Stimulated activated CD4-positive, alpha-beta T cell treated with anti-CD3 and anti-CD28 coated beads, TNF-alpha, amount 100 ng/mL, for 4 hours (primary cell): ENCODE data around the gene NCAM2.

Source experiments
- DNase-seq, 3 experiments: peaks; one replicate each; pipeline ENCODE4 v3.0.0-alpha.2; 2020; ENCODE audit warnings: low read depth in 3 of 3

The NCAM2 gene

GRCh38 chr21:21028275-21028820 is 30.1 kb downstream of the NCAM2 start:
- no peak for DNase-seq

DNA sequence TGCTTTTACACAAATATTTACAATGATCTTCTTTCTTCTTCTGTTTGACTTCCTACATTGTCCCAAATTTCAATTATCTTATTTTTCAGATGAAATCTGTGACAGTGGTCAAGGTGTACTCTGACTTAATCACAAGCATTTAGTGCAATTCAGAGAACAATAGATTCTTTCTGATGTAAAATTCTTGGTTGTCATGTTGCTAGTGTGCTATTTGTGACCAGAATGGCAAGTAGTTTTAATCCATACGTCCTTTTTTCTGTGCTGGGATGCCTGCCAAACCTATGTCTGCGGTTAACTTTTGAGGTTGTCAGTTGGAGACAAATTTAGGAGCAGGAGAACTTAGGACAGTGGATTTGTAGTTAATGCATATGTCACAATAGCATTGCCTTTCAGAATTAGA is 31.0 kb downstream of the NCAM2 start:
- no peak for DNase-seq

GRCh38 chr21:21030311-21030710 is 32.1 kb downstream of the NCAM2 start:
- no peak for DNase-seq

DNA sequence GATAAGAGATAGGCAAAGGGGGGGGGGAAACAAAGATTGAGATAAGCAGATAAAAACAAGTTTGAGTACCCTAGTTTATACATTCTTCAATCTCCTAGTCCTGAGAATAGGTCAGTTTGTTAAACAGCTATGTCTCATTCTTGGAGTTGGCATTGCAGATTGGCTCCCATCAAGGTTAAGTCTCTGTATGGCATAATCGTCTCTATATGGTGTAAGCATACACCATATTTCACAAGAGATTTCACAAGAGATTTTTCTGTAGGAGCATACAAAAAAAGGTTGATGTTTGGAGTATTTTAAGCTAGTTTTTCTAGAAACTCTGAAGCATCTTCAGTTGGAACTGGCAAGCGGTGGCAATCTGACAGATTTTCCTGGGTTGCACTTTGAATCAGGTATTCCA is 35.8 kb downstream of the NCAM2 start:
- no peak for DNase-seq

GRCh38 chr21:21039624-21040170 is 41.5 kb downstream of the NCAM2 start:
- DNase-seq = no peak

- no peak for DNase-seq
These were observed 47.3 kb downstream of the NCAM2 start for GRCh38 chr21:21045518-21045917.

DNA sequence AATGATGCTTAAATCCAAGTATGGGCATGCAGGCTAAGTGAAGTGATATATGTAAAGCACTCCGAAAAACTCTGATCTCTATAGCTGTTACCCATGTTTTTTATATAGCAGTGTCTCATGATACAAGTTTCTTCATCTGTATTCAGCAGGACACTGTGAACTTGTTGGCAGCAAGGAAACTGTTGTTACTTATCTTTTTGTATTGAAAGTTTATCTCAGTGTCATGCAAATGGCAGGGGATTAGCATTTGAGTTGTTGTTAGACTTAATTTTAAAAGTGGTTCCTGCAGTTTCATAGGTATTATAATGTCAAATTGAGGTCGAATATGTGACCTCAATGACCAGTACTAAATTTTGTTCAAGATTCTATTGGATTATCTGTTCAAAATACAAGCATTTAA is 47.9 kb downstream of the NCAM2 start:
- DNase-seq = no peak

DNA sequence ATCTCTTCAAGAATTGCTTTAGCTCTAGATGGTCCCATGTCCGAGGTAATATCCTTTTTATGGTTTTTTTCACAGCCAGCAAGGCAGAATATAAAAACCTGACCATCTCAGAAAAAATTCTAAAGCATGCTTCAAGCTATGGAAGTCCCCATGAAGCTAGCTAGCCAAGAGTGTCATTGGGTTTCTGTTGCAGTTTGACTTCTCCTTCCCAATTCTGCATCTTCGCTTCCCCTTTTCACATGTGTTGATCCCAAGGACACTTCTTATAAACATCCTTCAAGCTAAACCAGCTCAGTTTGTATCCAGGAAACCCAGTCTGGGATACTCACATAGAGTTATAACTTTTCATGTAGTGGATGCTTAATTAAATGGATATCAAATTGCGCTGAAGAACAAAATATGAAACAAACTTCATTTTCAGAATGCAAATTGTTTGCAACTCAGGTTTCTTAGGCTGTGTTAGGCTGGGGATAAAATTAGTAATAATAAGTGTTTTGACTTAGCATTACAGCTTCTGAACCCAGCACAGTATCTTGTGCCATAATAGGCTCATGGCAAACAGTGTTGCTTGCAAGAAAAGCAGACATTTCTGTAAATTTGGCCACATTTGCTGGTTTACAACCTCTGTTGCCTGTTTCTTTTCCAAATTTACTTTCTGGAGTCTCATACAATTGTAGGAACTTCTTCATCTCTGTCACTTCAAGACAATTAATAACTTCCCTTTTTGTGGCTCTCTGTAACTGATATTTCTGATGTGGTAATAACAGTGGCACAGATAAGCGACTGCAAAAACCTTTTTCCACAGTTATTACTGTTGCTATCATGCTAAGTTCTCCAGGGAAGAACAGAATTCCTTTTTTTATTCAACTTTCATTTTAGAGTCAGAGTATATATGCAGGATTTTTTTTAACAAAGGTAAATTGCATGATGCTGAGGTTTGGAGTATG is 53.2 kb downstream of the NCAM2 start:
- no peak for DNase-seq

DNA sequence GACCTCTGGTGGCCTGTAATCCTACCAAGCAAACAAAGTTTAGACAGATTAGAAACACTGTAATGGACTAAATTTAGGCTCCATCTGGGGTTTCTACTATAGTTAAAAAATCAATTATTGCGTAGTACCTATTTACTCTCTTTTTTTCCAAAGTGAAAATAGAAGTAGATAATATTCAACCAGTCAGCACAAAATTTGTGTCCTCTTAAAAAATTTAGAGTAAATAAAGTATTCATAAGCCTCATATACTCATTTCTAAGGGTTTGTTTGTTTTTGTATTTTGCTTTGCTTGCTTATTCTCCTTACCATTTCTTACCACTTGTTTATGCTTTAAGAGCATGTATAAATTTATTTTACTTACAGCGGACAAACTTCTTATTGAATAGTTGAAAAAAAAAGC is 54.5 kb downstream of the NCAM2 start:
- DNase-seq = no peak

- no peak for DNase-seq
These were observed 59.3 kb downstream of the NCAM2 start for GRCh38 chr21:21057349-21058062.

- no peak for DNase-seq
These were observed 65.6 kb downstream of the NCAM2 start for GRCh38 chr21:21063828-21064227.

DNA sequence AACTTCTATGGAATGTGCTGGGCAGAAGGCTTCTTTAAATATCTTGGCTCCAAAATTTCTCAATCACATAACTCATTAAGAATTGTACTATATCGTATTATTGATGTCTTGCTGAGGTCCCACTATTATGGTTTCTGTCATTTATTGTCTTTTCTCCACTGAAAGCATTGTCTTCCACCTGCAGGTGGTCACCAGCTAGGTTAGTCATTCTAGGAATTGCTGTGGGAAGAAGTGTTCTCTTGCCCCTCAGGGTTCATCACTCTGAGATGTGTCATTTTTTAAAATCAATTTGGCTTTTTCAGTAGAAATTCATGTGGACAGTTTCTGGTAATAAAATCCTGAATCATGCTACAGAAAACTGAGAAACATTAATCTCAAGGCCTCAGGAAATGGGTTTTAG is 66.1 kb downstream of the NCAM2 start:
- no peak for DNase-seq

- no peak for DNase-seq
These were observed 69.2 kb downstream of the NCAM2 start for GRCh38 chr21:21067375-21067774.

DNA sequence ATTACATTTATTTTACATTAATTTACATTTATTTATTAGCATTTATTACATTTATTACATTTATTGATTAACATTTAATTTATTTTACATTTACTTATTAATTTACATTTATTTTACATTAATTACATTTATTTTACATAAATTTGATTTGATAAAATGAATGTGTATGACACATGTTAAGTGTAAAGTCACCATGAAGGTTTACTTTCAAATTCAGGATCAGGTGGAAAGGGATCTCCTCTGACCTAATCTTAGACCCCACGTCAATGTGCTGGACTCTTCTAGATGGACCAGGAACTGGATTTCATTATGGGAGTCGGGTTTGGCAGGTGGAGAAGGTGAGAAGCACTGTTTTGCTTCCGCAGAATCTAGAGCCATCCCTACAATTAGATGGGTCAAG is 76.1 kb downstream of the NCAM2 start:
- no peak for DNase-seq

DNA sequence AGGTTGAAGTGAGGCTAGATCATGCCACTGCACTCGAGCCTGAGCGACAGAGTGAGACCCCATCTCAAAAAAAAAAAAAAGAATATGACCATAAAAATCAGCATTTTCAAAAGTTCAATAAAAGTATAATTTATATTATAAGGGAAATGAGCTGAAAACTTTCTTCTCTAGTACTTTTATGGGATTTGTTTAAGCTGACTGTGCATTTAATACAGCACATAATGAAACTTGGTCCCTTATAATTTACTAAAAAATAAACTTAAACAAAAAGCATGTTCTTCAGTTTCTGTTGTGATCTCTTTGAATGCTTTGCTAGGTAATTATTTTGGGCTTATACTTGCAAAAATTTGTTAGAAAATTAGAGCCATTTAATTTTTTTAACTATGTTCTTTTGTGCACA is 77.8 kb downstream of the NCAM2 start:
- no peak for DNase-seq

DNA sequence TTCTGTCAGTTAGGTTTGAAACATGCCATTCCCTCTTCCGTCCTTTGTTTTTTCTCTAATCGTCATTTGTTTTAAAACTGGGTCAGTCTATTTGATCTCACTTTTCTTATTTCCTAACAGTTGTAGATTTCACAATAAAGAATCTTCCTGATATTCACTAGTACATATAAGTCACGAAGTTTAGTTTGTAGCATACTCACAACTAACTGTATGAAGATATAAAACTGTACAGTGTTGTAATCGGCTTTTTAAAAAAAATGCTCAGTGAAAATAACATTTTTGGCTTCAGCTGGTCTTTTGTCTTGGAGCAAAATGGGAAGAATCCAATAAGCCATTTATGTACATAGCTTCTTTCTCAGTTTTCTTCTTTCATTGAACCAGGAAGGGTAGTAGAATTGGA is 78.3 kb downstream of the NCAM2 start:
- DNase-seq = no peak

GRCh38 chr21:21079646-21080045 is 81.4 kb downstream of the NCAM2 start:
- no peak for DNase-seq

- no peak for DNase-seq
These were observed 86.0 kb downstream of the NCAM2 start for GRCh38 chr21:21084179-21084578.

DNA sequence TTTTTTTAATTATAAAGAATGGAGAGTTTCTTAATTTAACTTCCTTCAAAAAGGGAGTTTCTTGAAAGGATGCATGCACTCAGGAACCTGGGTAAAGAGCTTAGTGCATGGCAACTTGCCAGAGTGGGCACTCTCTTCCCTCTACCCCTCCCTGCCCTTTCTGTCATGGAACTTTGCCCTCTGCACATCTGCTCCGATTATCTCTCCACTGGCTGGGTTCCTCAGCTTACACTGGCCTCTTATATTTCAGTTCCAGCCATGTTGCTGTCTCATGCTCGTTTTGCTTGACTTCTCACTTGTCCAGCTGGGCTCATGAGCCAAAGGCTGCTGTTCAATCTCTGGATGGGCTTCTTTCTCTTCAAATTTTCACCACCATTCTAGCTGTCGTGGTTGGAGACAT is 87.0 kb downstream of the NCAM2 start:
- no peak for DNase-seq

GRCh38 chr21:21096956-21097355 is 98.7 kb downstream of the NCAM2 start:
- DNase-seq = no peak

DNA sequence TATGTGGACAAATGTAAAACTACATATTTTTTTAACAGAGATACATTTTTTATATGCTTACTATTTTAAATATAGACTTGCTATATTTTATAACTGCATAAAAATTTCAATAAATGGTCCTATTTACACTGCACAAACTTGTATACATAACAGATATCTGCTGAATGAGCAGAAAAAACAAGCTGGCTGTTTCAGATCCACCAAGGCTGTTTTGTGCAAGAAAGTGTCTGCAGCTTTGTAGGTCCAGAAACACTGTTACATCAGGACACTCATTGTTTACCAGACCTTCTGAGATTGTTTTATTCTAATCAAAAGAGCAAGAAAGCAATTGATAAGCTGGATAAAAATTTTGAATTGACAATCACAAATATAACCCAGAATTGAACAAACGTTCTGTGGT is 99.3 kb downstream of the NCAM2 start:
- DNase-seq = no peak

DNA sequence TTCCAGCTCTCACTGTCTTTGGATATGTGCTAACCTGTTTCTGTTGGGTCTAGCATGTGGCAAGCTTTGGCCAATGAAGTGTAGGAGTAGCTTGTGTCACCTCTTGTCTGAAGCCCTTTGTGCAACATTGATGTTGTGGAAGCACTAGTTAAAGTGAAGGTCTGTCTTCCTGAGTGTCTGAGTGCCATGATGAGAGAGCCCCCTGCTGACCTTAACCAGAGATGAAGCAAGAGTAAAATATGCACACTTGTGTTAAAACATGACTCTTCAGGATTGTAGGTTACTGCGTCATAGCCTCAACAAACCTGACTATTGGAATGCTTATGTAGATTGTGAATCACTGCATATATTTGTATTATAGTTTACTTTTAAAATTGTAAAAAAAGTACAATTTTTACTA is 103.7 kb downstream of the NCAM2 start:
- no peak for DNase-seq

GRCh38 chr21:21102896-21103295 is 104.7 kb downstream of the NCAM2 start:
- DNase-seq = no peak
